Endothelial cell (in vitro differentiated cells): ENCODE data around the gene TRAM2. TPM values are rescaled to one million over a fixed set of nuclear protein-coding genes. Genes with fewer than 3 reads are reported as not detected.

Source experiments
- DNase-seq: peaks from one replicate; pipeline ENCODE4 v3.0.0; 2021; ENCODE audit warnings: low spot score
- H3K27ac Mint-ChIP-seq: one replicate; pipeline ENCODE4 v1.8.0; 2021; ENCODE audit warnings: mixed read lengths, inconsistent platforms; ENCODE audit not compliant: unreplicated experiment
- H3K27me3 Mint-ChIP-seq: one replicate; pipeline ENCODE4 v1.8.0; 2021; ENCODE audit warnings: mild to moderate bottlenecking, moderate library complexity, mixed read lengths, inconsistent platforms; ENCODE audit not compliant: unreplicated experiment
- H3K36me3 Mint-ChIP-seq: one replicate; pipeline ENCODE4 v1.8.0; 2021; ENCODE audit warnings: mild to moderate bottlenecking, low read depth, mixed read lengths, inconsistent platforms; ENCODE audit not compliant: unreplicated experiment
- H3K4me1 Mint-ChIP-seq: one replicate; pipeline ENCODE4 v1.8.0; 2021; ENCODE audit warnings: mild to moderate bottlenecking, mixed read lengths, inconsistent platforms; ENCODE audit not compliant: unreplicated experiment
- H3K4me3 Mint-ChIP-seq: one replicate; pipeline ENCODE4 v1.8.0; 2021; ENCODE audit warnings: mild to moderate bottlenecking, mixed read lengths, inconsistent platforms; ENCODE audit not compliant: unreplicated experiment
- H3K9me3 Mint-ChIP-seq: one replicate; pipeline ENCODE4 v1.8.0; 2021; ENCODE audit warnings: mixed read lengths, inconsistent platforms; ENCODE audit not compliant: unreplicated experiment
- CTCF ChIP-seq: fragments of 200-600 bp; sonication (generic); IDR thresholded peaks from one replicate; pipeline ENCODE4 v1.5.0; 2021; ENCODE audit warnings: antibody characterized with exemption; ENCODE audit not compliant: unreplicated experiment
- long read RNA-seq: library from polyadenylated mRNA; unstranded; transcript quantifications from one replicate; pipeline ENCODE4 v2.0.0, GENCODE V29; 2020; ENCODE audit not compliant: unreplicated experiment
- total RNA-seq: library from RNA; stranded (reverse); fragmentation: NEBNext Ultra II Directional; extraction: Animal tissue kit (Norgen Biotek cat#: 25700); gene quantifications from one replicate; pipeline ENCODE4 v1.2.1, GENCODE V29; 2021; ENCODE audit not compliant: unreplicated experiment

TRAM2 gene, protein sequence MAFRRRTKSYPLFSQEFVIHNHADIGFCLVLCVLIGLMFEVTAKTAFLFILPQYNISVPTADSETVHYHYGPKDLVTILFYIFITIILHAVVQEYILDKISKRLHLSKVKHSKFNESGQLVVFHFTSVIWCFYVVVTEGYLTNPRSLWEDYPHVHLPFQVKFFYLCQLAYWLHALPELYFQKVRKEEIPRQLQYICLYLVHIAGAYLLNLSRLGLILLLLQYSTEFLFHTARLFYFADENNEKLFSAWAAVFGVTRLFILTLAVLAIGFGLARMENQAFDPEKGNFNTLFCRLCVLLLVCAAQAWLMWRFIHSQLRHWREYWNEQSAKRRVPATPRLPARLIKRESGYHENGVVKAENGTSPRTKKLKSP
- total RNA-seq, result 29.4 TPM
- long read RNA-seq, full-length matches to known transcripts, result 6 of 10 reads
- long read RNA-seq, partial matches to known transcripts, result 0 of 10 reads
- long read RNA-seq, other reads (novel, unspliced or antisense), result 4 of 10 reads

DNA sequence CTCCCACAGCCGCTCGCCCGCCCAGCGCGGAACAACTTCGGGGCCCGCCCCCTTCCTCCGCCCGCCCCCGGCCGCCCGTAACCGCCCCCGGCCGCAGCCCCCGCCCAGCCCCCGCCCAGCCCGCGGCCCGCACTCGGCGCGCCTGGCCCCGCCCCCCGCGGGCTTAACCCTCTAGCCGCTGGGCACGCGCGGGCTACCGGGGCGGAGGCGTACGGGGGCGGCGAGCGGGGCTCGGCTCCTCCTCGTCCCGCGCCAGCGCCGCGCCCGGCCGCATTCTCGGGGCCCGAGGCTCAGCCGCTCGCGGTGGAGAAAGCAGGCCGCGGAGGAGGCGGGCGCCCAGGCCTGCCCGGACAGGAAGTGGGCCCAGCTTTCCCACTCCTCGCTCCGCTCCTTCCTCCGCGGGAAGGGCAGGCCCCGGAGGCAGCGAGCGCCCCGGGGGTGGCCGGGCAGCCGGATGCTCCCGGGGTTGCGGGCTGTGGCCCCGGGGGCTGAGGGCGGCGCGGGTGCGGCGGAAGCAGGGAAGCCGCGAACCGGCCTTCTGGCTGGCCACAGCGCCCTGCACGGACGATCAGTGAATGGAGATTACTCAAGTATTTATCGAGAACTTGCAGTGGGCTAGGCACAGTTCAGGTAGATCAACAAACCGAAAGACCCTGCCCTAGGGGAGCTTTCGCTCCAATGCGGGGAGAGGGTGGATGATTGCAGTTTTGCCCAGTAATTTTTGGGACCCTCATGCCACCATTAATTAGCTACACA, at the start of gene TRAM2:
Gene TRAM2, minus strand, starts transcription at position 39 of the 756 bp plus-strand sequence. CDS start 145 bp downstream, outside the sequence.
- H3K4me3 Mint-ChIP-seq, result peak within 1 kb of the TSS; percentile 92
- no peak for TF ChIP-seq CTCF
- peaks cover 42% of the 10 kb centered on the region for H3K4me1 Mint-ChIP-seq
- no peaks in the 10 kb centered on the region for H3K9me3 Mint-ChIP-seq
- H3K27ac Mint-ChIP-seq, result peak within 1 kb of the TSS; percentile 94
- H3K36me3 Mint-ChIP-seq, result peaks cover 1% of the 10 kb centered on the region
- peak; percentile 90 for DNase-seq
- peaks cover 26% of the 10 kb centered on the region for H3K27me3 Mint-ChIP-seq

- Mint-ChIP-seq H3K27me3 (no peaks in the 10 kb centered on the region), H3K4me3 (no peak overlapping the region), H3K4me1 (no peaks in the 10 kb centered on the region), H3K27ac (no peak overlapping the region), H3K9me3 (no peaks in the 10 kb centered on the region), H3K36me3 (no peaks in the 10 kb centered on the region)
- no peak for DNase-seq
- no peak for TF ChIP-seq CTCF
Measured at GRCh38 chr6:52622810-52623209, 46.0 kb upstream of the TRAM2 start.

DNA sequence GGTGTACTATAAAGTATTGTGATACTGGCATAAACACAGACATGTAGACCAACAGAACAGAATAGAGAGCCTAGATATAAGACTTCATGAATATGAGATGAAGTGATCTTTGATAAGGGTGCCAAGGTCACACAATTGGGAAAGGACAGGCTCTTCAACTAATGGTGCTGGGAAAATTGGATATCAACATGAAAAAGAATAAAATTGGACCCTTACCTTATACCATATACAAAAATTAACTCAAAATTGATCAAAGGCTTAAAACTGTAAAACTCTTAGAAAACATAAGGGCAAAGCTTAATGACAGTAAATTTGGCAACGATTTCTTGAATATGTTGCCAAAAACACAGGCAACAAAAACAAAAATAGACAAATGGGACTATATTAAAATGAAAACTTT, 44.8 kb upstream of the TRAM2 start:
- no peaks in the 10 kb centered on the region for H3K4me1 Mint-ChIP-seq
- H3K36me3 Mint-ChIP-seq, result no peaks in the 10 kb centered on the region
- TF ChIP-seq CTCF, result no peak
- no peak overlapping the region for H3K4me3 Mint-ChIP-seq
- DNase-seq, result no peak
- no peaks in the 10 kb centered on the region for H3K9me3 Mint-ChIP-seq
- no peaks in the 10 kb centered on the region for H3K27me3 Mint-ChIP-seq
- no peak overlapping the region for H3K27ac Mint-ChIP-seq

DNA sequence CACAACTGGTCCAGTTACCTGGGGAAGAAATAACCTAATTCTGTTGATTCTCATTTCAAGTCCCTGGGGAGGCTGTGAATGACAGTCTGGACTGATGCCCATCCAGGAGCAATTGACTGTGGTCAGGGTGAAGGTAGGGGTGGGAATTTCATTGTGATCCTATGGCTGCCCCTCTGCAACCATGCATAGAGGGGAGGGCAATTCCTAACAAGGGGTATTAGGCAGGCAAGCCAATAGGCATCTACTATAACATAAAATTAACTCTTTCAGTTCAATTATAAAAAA, 44.0 kb upstream of the TRAM2 start:
- Mint-ChIP-seq H3K9me3 (no peaks in the 10 kb centered on the region), H3K27me3 (no peaks in the 10 kb centered on the region), H3K4me1 (no peaks in the 10 kb centered on the region), H3K36me3 (no peaks in the 10 kb centered on the region), H3K4me3 (no peak overlapping the region), H3K27ac (no peak overlapping the region)
- DNase-seq, result no peak
- TF ChIP-seq CTCF, result no peak
